T-cell (primary cell): ENCODE data around the gene IFI30. TPM values are rescaled to one million over a fixed set of nuclear protein-coding genes. Genes with fewer than 3 reads are reported as not detected.

Source experiments
- total RNA-seq, 35 experiments: library from RNA in 6 of 35; stranded (reverse) in 6 of 35; fragments of 120-200 nt in 1 of 35; gene quantifications; one replicate each; pipeline versions ENCODE4 v1.2.1 to v1.2.4 and lab custom pipeline; 2013 to 2026

The IFI30 gene
- total RNA-seq, 5 donors from 2014 or later (not counting 1 experiment from before 2014, with no cell fraction given), result 3.2 to 11.8 (median 5.1) TPM

Other genes starting within 250 kb of the IFI30 start
- 10 to 100 TPM; 24.8 to 51.1 (median 41.5) TPM for gene CCDC124, start 240.8 kb upstream of the IFI30 start, total RNA-seq
- gene KCNN1, start 206.7 kb upstream of the IFI30 start, total RNA-seq, result not detected
- 100 to 1,000 TPM; 163 to 195 (median 188) TPM for gene ARRDC2, start 165.6 kb upstream of the IFI30 start, total RNA-seq
- gene IL12RB1, start 86.9 kb upstream of the IFI30 start, total RNA-seq, result 10 to 100 TPM; 26.3 to 45.2 (median 39.3) TPM
- 10 to 100 TPM; 42.0 to 60.2 (median 53.2) TPM for gene MAST3, start 76.0 kb upstream of the IFI30 start, total RNA-seq
- 10 to 100 TPM; 11.8 to 25.5 (median 17.6) TPM for gene PIK3R2, start 20.6 kb upstream of the IFI30 start, total RNA-seq
- 1 to 10 TPM; 3.8 to 8.2 (median 8.1) TPM for gene MPV17L2, start 19.4 kb downstream of the IFI30 start, total RNA-seq
- 1 to 10 TPM; 4.7 to 8.3 (median 5.6) TPM for gene RAB3A, start 30.2 kb downstream of the IFI30 start, total RNA-seq
- not detected for gene PDE4C, start 52.6 kb downstream of the IFI30 start, total RNA-seq
- gene IQCN, start 100.6 kb downstream of the IFI30 start, total RNA-seq, result 10 to 100 TPM in 2 of 5 donors, 1 to 10 TPM in 3; 4.1 to 42.8 (median 6.3) TPM
- gene JUND, start 107.8 kb downstream of the IFI30 start, total RNA-seq, result 1,000 to 10,000 TPM in 1 of 5 donors, 100 to 1,000 TPM in 4; 247 to 1,161 (median 272) TPM
- 10 to 100 TPM; 58.5 to 82.7 (median 69.1) TPM for gene LSM4, start 149.3 kb downstream of the IFI30 start, total RNA-seq
- 10 to 100 TPM; 35.7 to 52.6 (median 45.1) TPM for gene PGPEP1, start 166.8 kb downstream of the IFI30 start, total RNA-seq
- gene GDF15, start 212.3 kb downstream of the IFI30 start, total RNA-seq, result 1 to 10 TPM in 3 of 5 donors, not detected in 2; 1.5 to 1.7 (median 1.5) TPM
- gene LRRC25, start 223.8 kb downstream of the IFI30 start, total RNA-seq, result under 1 TPM in 3 of 5 donors, not detected in 2; 0.16 to 0.33 (median 0.30) TPM
- 100 to 1,000 TPM in 4 of 5 donors, 10 to 100 TPM in 1; 71.3 to 127 (median 102) TPM for gene SSBP4, start 245.6 kb downstream of the IFI30 start, total RNA-seq